Panc1 (cell line): Measurements from ENCODE around the gene BCL11B. TPM values are rescaled to one million over a fixed set of nuclear protein-coding genes. Genes with fewer than 3 reads are reported as not detected.

Experiments
- ATAC-seq: fragments of 200-7000 bp; cut with Tn5 transposase; 2 replicates; pipeline ENCODE4 v1.9.1; 2020; ENCODE audit warnings: mild to moderate bottlenecking, moderate library complexity
- BruUV-seq: library from RNA; stranded (reverse); fragments of 400-500 nt; replicated peaks from 2 replicates; lab custom pipeline; 2021; lab: Mats Ljungman, UMichigan
- CTCF ChIA-PET: fragments of 300-600 bp; sonication (Branson Sonifier 250); formaldehyde crosslinking; loops from one replicate; lab custom pipeline; 2022; ENCODE audit warnings: antibody characterized with exemption; lab: Charles Lee
- POLR2A ChIA-PET: fragments of 300-600 bp; sonication (Branson Sonifier 250); formaldehyde crosslinking; loops from one replicate; lab custom pipeline; 2022; ENCODE audit warnings: antibody characterized with exemption; lab: Charles Lee
- DNase-seq: peaks from one replicate; pipeline ENCODE4 v3.0.0-alpha.2; 2010; ENCODE audit warnings: low read depth, low spot score
- H3K27ac ChIP-seq: 2 replicates; pipeline ENCODE4 v1.5.1; 2011; ENCODE audit warnings: mild to moderate bottlenecking, low read length, inconsistent platforms
- H3K27me3 ChIP-seq: fragments of 200-500 bp; sonication (Bioruptor generic); 2 replicates; pipeline ENCODE4 v1.6.0; 2014; ENCODE audit warnings: low read length, inconsistent platforms; ENCODE audit not compliant: control insufficient read depth, insufficient read depth
- H3K36me3 ChIP-seq: fragments of 200-500 bp; sonication (Bioruptor generic); 2 replicates; pipeline ENCODE4 v1.5.1; 2014; ENCODE audit warnings: inconsistent platforms, mild to moderate bottlenecking, low read length, moderate library complexity; ENCODE audit not compliant: control insufficient read depth, insufficient read depth
- H3K4me1 ChIP-seq: 2 replicates; pipeline ENCODE4 v1.5.1; 2011; ENCODE audit warnings: inconsistent platforms, mild to moderate bottlenecking, low read length, moderate library complexity; ENCODE audit not compliant: control insufficient read depth, insufficient read depth
- H3K4me3 ChIP-seq, 2 experiments: 2 replicates each; pipeline ENCODE4 v1.5.1; 2011 to 2012; ENCODE audit warnings: low read depth in 2 of 2, low read length in 2 of 2, mild to moderate bottlenecking in 2 of 2, inconsistent platforms in 1 of 2, moderate library complexity in 1 of 2
- H3K9me3 ChIP-seq: fragments of 200-500 bp; sonication (Bioruptor generic); 2 replicates; pipeline ENCODE4 v1.5.1; 2014; ENCODE audit warnings: low read depth, mild to moderate bottlenecking, inconsistent platforms, low read length, moderate library complexity; ENCODE audit not compliant: control insufficient read depth, insufficient read depth
- POLR2AphosphoS5 ChIP-seq: IDR thresholded peaks from 2 replicates; pipeline ENCODE4 v1.6.1; 2012; ENCODE audit warnings: mild to moderate bottlenecking, low read depth, low read length, moderate library complexity
- SIN3A ChIP-seq: IDR thresholded peaks from 2 replicates; pipeline ENCODE4 v1.6.1; 2012; ENCODE audit warnings: low read depth, mild to moderate bottlenecking, low read length, moderate library complexity, borderline replicate concordance; ENCODE audit not compliant: insufficient read depth
- TCF7L2 ChIP-seq: IDR thresholded peaks from 2 replicates; pipeline ENCODE4 v1.6.1; 2011; ENCODE audit warnings: mild to moderate bottlenecking, low read depth, low read length, inconsistent platforms
- in situ Hi-C: cut with HindIII; loops from 2 replicates; pipeline ENCODE4 v1.10.0; 2016; ENCODE audit warnings: low sequenced_read_pairs, low pct_unique_long_range_greater_than_20kb
- intact Hi-C: fragments of 100-400 bp; cut with micrococcal nuclease; formaldehyde crosslinking; loops from one replicate; pipeline ENCODE4 v1.10.0; 2022; ENCODE audit not compliant: unreplicated experiment
- total RNA-seq: library from RNA; stranded (reverse); gene quantifications from one replicate; pipeline ENCODE4 v1.2.1, GENCODE V29; 2021; ENCODE audit not compliant: unreplicated experiment
- TF ChIP-seq, protein P1 (sequence below): fragments of 450-650 bp; IDR thresholded peaks from 2 replicates; pipeline ENCODE4 v1.5.1; 2017; ENCODE audit warnings: mild to moderate bottlenecking
- TF ChIP-seq, protein P2 (sequence below), 2 experiments: IDR thresholded peaks; 2 replicates each; pipeline ENCODE4 v1.6.1; 2011 to 2012; ENCODE audit warnings: low read depth in 2 of 2, control low read depth in 1 of 2, low read length in 1 of 2, mild to moderate bottlenecking in 1 of 2, moderate library complexity in 1 of 2; ENCODE audit not compliant: insufficient read depth in 1 of 2

Gene BCL11B
- total RNA-seq, 1 experiment from 2014 or later = 0.23 TPM

DNA sequence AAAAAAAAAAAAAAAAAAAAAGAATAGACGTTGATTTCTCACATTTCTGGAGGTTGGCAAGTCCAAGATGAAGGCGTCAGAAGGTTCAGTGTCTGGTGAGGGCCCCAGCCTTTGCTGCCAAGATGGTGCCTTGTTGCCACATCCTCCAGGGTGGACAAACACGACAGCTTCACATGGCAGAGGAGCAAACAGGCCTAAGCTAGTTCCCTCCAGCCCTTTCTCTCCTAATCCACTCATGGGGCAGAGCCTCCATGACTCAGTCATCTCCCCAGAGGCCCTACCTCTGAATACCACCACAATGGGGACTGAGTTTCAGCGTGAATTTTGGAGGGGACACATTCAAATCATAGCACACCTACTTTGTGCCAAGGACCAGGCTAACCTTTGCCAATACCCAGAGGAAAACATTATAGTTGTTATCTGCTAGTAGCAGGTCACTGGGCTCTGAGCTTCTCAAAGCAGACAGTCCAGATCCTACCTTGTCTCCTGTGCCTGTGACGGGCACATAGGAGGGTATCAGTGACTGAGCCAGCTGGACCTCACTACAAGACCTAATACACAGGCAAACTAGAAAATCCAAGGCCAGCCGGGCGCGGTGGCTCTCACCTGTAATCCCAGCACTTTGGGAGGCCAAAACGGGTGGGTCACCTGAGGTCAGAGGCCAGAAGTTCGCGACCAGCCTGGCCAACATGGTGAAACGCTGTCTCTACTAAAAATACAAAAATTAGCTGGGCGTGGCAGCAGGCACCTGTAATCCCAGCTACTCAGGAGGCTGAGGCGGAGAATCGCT lies 10.5 kb upstream of the BCL11B start:
- Histone ChIP-seq H3K4me3 (no peak overlapping the region), H3K4me1 (no peaks in the 10 kb centered on the region), H3K36me3 (no peaks in the 10 kb centered on the region), H3K9me3 (no peaks in the 10 kb centered on the region), H3K27me3 (no peaks in the 10 kb centered on the region; the same call in 1 of the 2 replicates), H3K27ac (no peak overlapping the region)
- ChIA-PET POLR2A (no interaction called here), CTCF (no interaction called here)
- no peak for ATAC-seq
- in situ Hi-C loops = no loop called here
- intact Hi-C loops = no loop called here
- no TSS peak for BruUV-seq
- no peak for DNase-seq
- TF ChIP-seq SIN3A (no peak), TCF7L2 (no peak), POLR2AphosphoS5 (no peak)
- TF ChIP-seq, protein P1, sequence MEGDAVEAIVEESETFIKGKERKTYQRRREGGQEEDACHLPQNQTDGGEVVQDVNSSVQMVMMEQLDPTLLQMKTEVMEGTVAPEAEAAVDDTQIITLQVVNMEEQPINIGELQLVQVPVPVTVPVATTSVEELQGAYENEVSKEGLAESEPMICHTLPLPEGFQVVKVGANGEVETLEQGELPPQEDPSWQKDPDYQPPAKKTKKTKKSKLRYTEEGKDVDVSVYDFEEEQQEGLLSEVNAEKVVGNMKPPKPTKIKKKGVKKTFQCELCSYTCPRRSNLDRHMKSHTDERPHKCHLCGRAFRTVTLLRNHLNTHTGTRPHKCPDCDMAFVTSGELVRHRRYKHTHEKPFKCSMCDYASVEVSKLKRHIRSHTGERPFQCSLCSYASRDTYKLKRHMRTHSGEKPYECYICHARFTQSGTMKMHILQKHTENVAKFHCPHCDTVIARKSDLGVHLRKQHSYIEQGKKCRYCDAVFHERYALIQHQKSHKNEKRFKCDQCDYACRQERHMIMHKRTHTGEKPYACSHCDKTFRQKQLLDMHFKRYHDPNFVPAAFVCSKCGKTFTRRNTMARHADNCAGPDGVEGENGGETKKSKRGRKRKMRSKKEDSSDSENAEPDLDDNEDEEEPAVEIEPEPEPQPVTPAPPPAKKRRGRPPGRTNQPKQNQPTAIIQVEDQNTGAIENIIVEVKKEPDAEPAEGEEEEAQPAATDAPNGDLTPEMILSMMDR = no peak
- TF ChIP-seq, protein P2, sequence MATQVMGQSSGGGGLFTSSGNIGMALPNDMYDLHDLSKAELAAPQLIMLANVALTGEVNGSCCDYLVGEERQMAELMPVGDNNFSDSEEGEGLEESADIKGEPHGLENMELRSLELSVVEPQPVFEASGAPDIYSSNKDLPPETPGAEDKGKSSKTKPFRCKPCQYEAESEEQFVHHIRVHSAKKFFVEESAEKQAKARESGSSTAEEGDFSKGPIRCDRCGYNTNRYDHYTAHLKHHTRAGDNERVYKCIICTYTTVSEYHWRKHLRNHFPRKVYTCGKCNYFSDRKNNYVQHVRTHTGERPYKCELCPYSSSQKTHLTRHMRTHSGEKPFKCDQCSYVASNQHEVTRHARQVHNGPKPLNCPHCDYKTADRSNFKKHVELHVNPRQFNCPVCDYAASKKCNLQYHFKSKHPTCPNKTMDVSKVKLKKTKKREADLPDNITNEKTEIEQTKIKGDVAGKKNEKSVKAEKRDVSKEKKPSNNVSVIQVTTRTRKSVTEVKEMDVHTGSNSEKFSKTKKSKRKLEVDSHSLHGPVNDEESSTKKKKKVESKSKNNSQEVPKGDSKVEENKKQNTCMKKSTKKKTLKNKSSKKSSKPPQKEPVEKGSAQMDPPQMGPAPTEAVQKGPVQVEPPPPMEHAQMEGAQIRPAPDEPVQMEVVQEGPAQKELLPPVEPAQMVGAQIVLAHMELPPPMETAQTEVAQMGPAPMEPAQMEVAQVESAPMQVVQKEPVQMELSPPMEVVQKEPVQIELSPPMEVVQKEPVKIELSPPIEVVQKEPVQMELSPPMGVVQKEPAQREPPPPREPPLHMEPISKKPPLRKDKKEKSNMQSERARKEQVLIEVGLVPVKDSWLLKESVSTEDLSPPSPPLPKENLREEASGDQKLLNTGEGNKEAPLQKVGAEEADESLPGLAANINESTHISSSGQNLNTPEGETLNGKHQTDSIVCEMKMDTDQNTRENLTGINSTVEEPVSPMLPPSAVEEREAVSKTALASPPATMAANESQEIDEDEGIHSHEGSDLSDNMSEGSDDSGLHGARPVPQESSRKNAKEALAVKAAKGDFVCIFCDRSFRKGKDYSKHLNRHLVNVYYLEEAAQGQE (IDR thresholded peaks at IDR 0.05; ENCODE audit: insufficient read depth in 1 of 2, low read depth in 2 of 2, low read length in 1 of 2) = no peak

- POLR2A ChIA-PET = no interaction called here
- in situ Hi-C loops = no loop called here
- TF ChIP-seq POLR2AphosphoS5 (no peak), TCF7L2 (no peak), SIN3A (no peak)
- TF ChIP-seq, protein P2 (IDR thresholded peaks at IDR 0.05; ENCODE audit: insufficient read depth in 1 of 2, low read depth in 2 of 2, low read length in 1 of 2) = no peak
- TF ChIP-seq, protein P1 = no peak
These were observed 9.4 kb upstream of the BCL11B start for GRCh38 chr14:99281396-99281795.

More at GRCh38 chr14:99281396-99281795, 9.4 kb upstream of the BCL11B start:
- intact Hi-C loops = no loop called here
- no peaks in the 10 kb centered on the region for H3K4me1 ChIP-seq
- DNase-seq (no peak), ATAC-seq (no peak)
- CTCF ChIA-PET = no interaction called here
- no peaks in the 10 kb centered on the region for H3K9me3 ChIP-seq
- H3K36me3 ChIP-seq = no peaks in the 10 kb centered on the region
- H3K27me3 ChIP-seq = peaks cover 6% of the 10 kb centered on the region; the same call in 1 of the 2 replicates
- no peak overlapping the region for H3K4me3 ChIP-seq
- no peak overlapping the region for H3K27ac ChIP-seq
- BruUV-seq = no TSS peak
